Fibroblast of lung (primary cell): ENCODE results near the gene JAZF1. TPM values are rescaled to one million over a fixed set of nuclear protein-coding genes. Genes with fewer than 3 reads are reported as not detected.
A peak's percentile ranks its signal among the peaks of the same experiment; 100 is the strongest.

Experiments
- DNase-seq, 2 donors: peaks; one replicate each; pipeline versions ENCODE4 v3.0.0 to v3.0.0-alpha.2; 2010; ENCODE audit warnings: low read depth in 2 of 2
- H2AFZ ChIP-seq: 2 replicates; pipeline ENCODE4 v1.5.1; 2012; ENCODE audit warnings: low read length, control low read depth, inconsistent platforms
- H3K27ac ChIP-seq: 2 replicates; pipeline ENCODE4 v1.5.1; 2011; ENCODE audit warnings: low read length, control low read depth; ENCODE audit not compliant: insufficient read depth
- H3K27me3 ChIP-seq: 2 replicates; pipeline ENCODE4 v1.5.1; 2011; ENCODE audit warnings: mild to moderate bottlenecking, low read length; ENCODE audit not compliant: control insufficient read depth, insufficient read depth
- H3K36me3 ChIP-seq: 2 replicates; pipeline ENCODE4 v1.5.1; 2011; ENCODE audit warnings: low read length; ENCODE audit not compliant: control insufficient read depth, insufficient read depth
- H3K4me1 ChIP-seq: 2 replicates; pipeline ENCODE4 v1.5.1; 2011; ENCODE audit warnings: low read length; ENCODE audit not compliant: control insufficient read depth, insufficient read depth; ENCODE audit errors: extremely low read depth
- H3K4me2 ChIP-seq: 2 replicates; pipeline ENCODE4 v1.5.1; 2011; ENCODE audit warnings: low read length, control low read depth; ENCODE audit not compliant: insufficient read depth; ENCODE audit errors: extremely low read depth
- H3K4me3 ChIP-seq, 4 experiments: fragments of 200-600 bp in 1 of 4; sonication (generic) in 1 of 4; replicated peaks in 1 of 4; 2 replicates each; pipeline ENCODE4 v1.5.1; 2011 to 2016; ENCODE audit warnings: low read length in 4 of 4, low read depth in 3 of 4, mild to moderate bottlenecking in 3 of 4, control low read depth in 2 of 4, inconsistent platforms in 1 of 4, mixed read lengths in 1 of 4; ENCODE audit not compliant: insufficient read depth in 1 of 4; ENCODE audit errors: control extremely low read depth in 1 of 4
- H3K79me2 ChIP-seq: 2 replicates; pipeline ENCODE4 v1.5.1; 2012; ENCODE audit warnings: mild to moderate bottlenecking, low read length, inconsistent platforms; ENCODE audit not compliant: control insufficient read depth, insufficient read depth
- H3K9ac ChIP-seq: 2 replicates; pipeline ENCODE4 v1.5.1; 2011; ENCODE audit warnings: mild to moderate bottlenecking, low read length, control low read depth; ENCODE audit not compliant: insufficient read depth
- H3K9me3 ChIP-seq: 2 replicates; pipeline ENCODE4 v1.5.1; 2012; ENCODE audit warnings: low read depth, low read length; ENCODE audit not compliant: control insufficient read depth, insufficient read depth
- H4K20me1 ChIP-seq: 2 replicates; pipeline ENCODE4 v1.5.1; 2011; ENCODE audit warnings: low read length; ENCODE audit not compliant: control insufficient read depth, insufficient read depth; ENCODE audit errors: extremely low read depth
- CTCF ChIP-seq, 2 donors: IDR thresholded peaks in 1 of 2; conservative IDR thresholded peaks in 1 of 2; 1 replicate in 1 of 2; 2 replicates in 1 of 2; pipeline ENCODE4 v1.5.1; 2011 to 2012; ENCODE audit warnings: low read length in 2 of 2, control low read depth in 1 of 2, inconsistent platforms in 1 of 2, low read depth in 1 of 2, mild to moderate bottlenecking in 1 of 2
- EZH2 ChIP-seq: IDR thresholded peaks from 2 replicates; pipeline ENCODE4 v1.5.1; 2012; ENCODE audit warnings: low read length, control low read depth, mild to moderate bottlenecking; ENCODE audit errors: missing control alignments
- polyA minus RNA-seq: library from RNA; depleted of rRNA, polyadenylated mRNA; stranded (reverse); fragments of >200 nt; gene quantifications from 2 replicates; pipeline ENCODE4 v1.2.3, GENCODE V29; 2011; ENCODE audit warnings: low replicate concordance
- polyA plus RNA-seq, 2 donors: library from polyadenylated mRNA; depleted of rRNA in 1 of 2; stranded (reverse) in 1 of 2; unstranded in 1 of 2; fragments of >200 nt; gene quantifications; 2 replicates each; pipeline ENCODE4 v1.2.1, GENCODE V29; 2011 to 2012; ENCODE audit warnings: missing spikeins in 1 of 2
- total RNA-seq: library from RNA; depleted of rRNA; stranded (reverse); fragments of >200 nt; gene quantifications from 2 replicates; pipeline ENCODE4 v1.2.1, GENCODE V29; 2014

The JAZF1 gene
- total RNA-seq: 4.6 and 9.1 TPM in 2 replicates
- 6.0 and 9.3 TPM in 2 replicates for polyA plus RNA-seq
- 13.6 and 25.3 TPM in 2 replicates for polyA plus RNA-seq (2012)
- 21.6 and 22.8 TPM in 2 replicates for polyA minus RNA-seq

- Histone ChIP-seq H3K4me1 (peaks cover 7% of the 10 kb centered on the region), H3K9me3 (no peaks in the 10 kb centered on the region), H3K79me2 (peaks cover 15% of the 10 kb centered on the region), H3K27ac (no peak within 1 kb of the TSS), H3K27me3 (no peaks in the 10 kb centered on the region), H3K9ac (peak within 1 kb of the TSS; percentile 59), H3K4me2 (peak within 1 kb of the TSS; percentile 89), H4K20me1 (no peaks in the 10 kb centered on the region), H3K36me3 (no peaks in the 10 kb centered on the region), H3K4me3 (peak within 1 kb of the TSS; percentile 55 to 73 (median 68)), H2AFZ (peak within 1 kb of the TSS; percentile 84)
- TF ChIP-seq CTCF (conservative IDR thresholded peaks at IDR 0.05 in 1 of 2, IDR thresholded peaks at IDR 0.05 in 1 of 2; ENCODE audit: low read depth in 1 of 2, low read length in 2 of 2) (no peak), EZH2 (no peak)
- DNase-seq: peak; percentile 61 to 62
These were observed at the start of gene JAZF1 for GRCh38 chr7:28180364-28181147. Gene JAZF1 (minus strand): TSS chr7:28180795.

GRCh38 chr7:28230261-28230660 lies 49.7 kb upstream of the JAZF1 start:
- Histone ChIP-seq H3K4me2 (no peak overlapping the region), H4K20me1 (no peaks in the 10 kb centered on the region), H2AFZ (no peak overlapping the region), H3K36me3 (no peaks in the 10 kb centered on the region), H3K4me3 (no peak overlapping the region), H3K9me3 (no peaks in the 10 kb centered on the region), H3K4me1 (no peaks in the 10 kb centered on the region), H3K9ac (no peak overlapping the region), H3K27me3 (no peaks in the 10 kb centered on the region), H3K79me2 (no peaks in the 10 kb centered on the region), H3K27ac (no peak overlapping the region)
- DNase-seq: no peak
- TF ChIP-seq EZH2 (no peak), CTCF (conservative IDR thresholded peaks at IDR 0.05 in 1 of 2, IDR thresholded peaks at IDR 0.05 in 1 of 2; ENCODE audit: low read depth in 1 of 2, low read length in 2 of 2) (no peak)

DNA sequence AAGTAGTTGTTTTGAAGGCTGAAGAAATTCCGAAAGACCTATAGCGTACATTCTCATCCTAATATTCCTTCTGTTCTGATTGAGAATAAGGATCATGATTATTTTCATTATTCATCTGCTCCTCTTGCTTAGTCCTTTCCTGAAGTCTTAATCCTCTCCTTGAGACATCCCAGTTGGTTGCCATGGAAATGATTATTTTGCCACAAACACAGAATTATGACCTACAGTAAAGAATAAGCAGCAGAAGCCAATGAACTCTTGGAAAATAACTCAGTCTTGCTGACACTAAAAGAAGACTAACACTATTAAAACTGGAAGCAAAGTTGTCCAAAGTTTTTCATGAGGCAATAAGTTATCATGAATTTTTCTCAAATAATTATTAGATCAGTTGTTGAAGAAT lies 47.8 kb upstream of the JAZF1 start:
- H3K79me2 ChIP-seq: no peaks in the 10 kb centered on the region
- DNase-seq: no peak
- no peak overlapping the region for H3K4me3 ChIP-seq
- H3K36me3 ChIP-seq: no peaks in the 10 kb centered on the region
- H3K9ac ChIP-seq: no peak overlapping the region
- H3K9me3 ChIP-seq: no peaks in the 10 kb centered on the region
- no peak overlapping the region for H3K27ac ChIP-seq
- peaks cover 2% of the 10 kb centered on the region for H3K27me3 ChIP-seq
- no peak overlapping the region for H2AFZ ChIP-seq
- no peaks in the 10 kb centered on the region for H4K20me1 ChIP-seq
- no peak for TF ChIP-seq EZH2
- TF ChIP-seq CTCF (conservative IDR thresholded peaks at IDR 0.05 in 1 of 2, IDR thresholded peaks at IDR 0.05 in 1 of 2; ENCODE audit: low read depth in 1 of 2, low read length in 2 of 2): no peak
- no peak overlapping the region for H3K4me2 ChIP-seq
- H3K4me1 ChIP-seq: no peaks in the 10 kb centered on the region
